Pons (tissue), 1 donor: ENCODE measurements around the gene TBL1X.
"Not testable (repeated sequence)": the region's sequence is repeated elsewhere in the genome, so short reads cannot be mapped to it uniquely, and the experiment has no call there.

Experiments
- DNase-seq: peaks from one replicate; pipeline ENCODE4 v3.0.0-alpha.2; 2016; ENCODE audit warnings: low spot score

The TBL1X gene

GRCh38 chrX:9765737-9766097 lies 300.9 kb downstream of the TBL1X start, which contains the start of gene GPR143:
Gene GPR143 (minus strand): TSS chrX:9765847. CDS start chrX:9765817, 30 bp downstream.
- no peak for DNase-seq

- DNase-seq = no peak
Measured at GRCh38 chrX:9767375-9767774, 302.5 kb downstream of the TBL1X start.

GRCh38 chrX:9768321-9768839 lies 303.5 kb downstream of the TBL1X start:
- not testable (repeated sequence) for DNase-seq

GRCh38 chrX:9770319-9770718 lies 305.5 kb downstream of the TBL1X start:
- DNase-seq = no peak

GRCh38 chrX:9772943-9773342 lies 308.1 kb downstream of the TBL1X start:
- no peak for DNase-seq

GRCh38 chrX:9775930-9776329 lies 311.1 kb downstream of the TBL1X start:
- no peak for DNase-seq

GRCh38 chrX:9781941-9782340 lies 317.1 kb downstream of the TBL1X start:
- no peak for DNase-seq

- DNase-seq = no peak
Measured at GRCh38 chrX:9784332-9784731, 319.5 kb downstream of the TBL1X start.

- DNase-seq = no peak
Measured at GRCh38 chrX:9785254-9785943, 320.5 kb downstream of the TBL1X start.

- DNase-seq = no peak
Measured at GRCh38 chrX:9785944-9786797, 321.3 kb downstream of the TBL1X start, which contains the start of gene SHROOM2. Gene SHROOM2 (plus strand): TSS chrX:9786429. CDS start chrX:9786546, 117 bp downstream.

GRCh38 chrX:9786798-9787635 lies 322.2 kb downstream of the TBL1X start:
- no peak for DNase-seq

GRCh38 chrX:9788911-9789310 lies 324.1 kb downstream of the TBL1X start:
- no peak for DNase-seq

GRCh38 chrX:9789555-9789954 lies 324.7 kb downstream of the TBL1X start:
- DNase-seq = no peak
